ENCODE measurements around the gene AHRR.

The AHRR gene

DNA sequence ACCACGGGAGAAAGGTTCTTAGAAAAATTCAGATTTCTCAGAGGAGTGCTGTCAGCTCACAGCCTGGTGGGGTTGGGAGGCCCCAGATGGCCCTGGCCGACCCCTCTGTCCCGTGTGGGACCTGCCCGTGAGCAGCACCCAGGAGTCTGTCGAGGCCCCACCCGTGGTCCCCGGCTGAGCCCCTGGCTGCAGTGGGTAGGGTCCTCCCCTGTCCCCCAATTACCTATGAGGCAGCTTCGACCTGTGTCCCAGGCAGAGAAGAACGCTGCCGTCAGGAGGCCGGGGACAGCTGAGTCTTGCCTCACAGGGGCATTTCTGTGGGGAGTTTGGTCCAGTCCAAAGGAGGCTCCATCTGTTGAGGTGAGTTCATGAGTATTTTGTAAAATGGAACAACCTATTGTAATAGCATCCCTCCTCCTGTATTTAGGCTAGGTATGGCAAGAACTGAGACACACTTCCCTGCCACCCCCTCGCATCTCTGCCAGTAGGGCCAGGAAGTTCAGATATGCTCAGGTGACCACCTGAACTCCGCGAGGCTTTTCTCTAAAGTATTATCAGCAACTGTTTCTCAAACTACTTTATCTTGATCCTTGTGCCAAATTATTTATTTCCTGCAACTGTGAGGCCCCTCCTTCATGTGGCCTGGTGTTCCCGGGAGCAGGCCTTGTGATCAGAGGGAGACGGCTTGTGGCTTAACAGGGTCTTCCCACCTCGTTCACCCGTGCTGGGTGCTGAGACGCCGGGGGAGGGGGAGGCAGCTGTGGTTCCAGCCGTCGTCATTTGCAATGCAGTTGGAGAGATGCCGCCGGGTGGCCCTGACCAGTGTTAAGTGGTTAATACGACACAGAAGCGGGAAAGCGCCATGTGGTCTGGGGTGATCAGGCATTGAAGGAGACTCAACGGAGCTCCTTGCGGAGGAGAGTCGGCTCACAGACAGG lies 1.7 kb downstream of the AHRR start:
- TF ChIP-seq, protein P1, sequence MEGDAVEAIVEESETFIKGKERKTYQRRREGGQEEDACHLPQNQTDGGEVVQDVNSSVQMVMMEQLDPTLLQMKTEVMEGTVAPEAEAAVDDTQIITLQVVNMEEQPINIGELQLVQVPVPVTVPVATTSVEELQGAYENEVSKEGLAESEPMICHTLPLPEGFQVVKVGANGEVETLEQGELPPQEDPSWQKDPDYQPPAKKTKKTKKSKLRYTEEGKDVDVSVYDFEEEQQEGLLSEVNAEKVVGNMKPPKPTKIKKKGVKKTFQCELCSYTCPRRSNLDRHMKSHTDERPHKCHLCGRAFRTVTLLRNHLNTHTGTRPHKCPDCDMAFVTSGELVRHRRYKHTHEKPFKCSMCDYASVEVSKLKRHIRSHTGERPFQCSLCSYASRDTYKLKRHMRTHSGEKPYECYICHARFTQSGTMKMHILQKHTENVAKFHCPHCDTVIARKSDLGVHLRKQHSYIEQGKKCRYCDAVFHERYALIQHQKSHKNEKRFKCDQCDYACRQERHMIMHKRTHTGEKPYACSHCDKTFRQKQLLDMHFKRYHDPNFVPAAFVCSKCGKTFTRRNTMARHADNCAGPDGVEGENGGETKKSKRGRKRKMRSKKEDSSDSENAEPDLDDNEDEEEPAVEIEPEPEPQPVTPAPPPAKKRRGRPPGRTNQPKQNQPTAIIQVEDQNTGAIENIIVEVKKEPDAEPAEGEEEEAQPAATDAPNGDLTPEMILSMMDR (IDR thresholded peaks at IDR 0.05; ENCODE audit: insufficient read depth, missing control alignments) = no peak
- no peak for DNase-seq (ENCODE audit: insufficient read length, low spot score)
- no peak for FAIRE-seq

DNA sequence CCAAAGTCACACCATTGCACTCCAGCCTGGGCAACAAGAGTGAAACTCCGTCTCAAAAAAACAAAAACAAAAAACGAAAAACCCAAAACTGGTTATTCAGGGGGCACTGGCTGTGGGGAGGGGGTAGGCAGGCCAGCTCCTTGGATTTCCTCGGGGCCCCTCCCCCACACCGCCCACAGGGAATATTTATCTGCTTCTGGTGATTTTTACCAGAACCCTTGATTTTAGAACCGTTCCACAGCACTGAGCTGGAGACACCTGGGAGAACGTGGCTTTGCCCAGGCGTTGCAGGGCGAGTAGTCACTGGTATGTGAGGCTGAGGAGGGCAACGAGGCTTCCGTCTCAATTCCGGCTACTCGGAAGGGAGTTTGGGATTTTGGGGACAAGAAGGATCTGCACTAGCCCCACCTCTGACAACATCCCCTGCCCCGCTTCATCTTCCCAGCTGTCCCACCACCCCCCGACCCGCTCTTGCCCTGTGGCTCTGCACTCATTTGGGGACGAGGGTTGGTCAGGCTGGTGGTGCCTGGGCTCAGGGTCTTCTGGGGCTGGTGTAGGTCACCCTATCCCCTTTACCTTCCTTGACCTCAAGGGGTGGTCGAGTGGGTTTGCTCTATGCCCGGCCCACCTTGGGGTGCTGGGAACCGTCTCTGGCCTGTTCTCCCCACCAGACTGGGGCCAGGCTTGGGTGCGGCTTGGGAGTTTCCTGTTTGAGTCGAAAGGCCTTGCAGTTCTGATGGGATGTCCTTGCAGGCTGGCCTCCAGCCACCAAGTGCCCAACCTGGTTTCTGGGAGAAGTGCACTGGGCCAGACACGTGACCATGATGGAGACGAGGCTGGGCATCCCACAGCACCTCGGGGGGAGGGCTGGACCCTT lies 3.5 kb downstream of the AHRR start:
- TF ChIP-seq, protein P1 (IDR thresholded peaks at IDR 0.05; ENCODE audit: insufficient read depth, missing control alignments) = no peak
- DNase-seq (ENCODE audit: insufficient read length, low spot score) = no peak
- no peak for FAIRE-seq

DNA sequence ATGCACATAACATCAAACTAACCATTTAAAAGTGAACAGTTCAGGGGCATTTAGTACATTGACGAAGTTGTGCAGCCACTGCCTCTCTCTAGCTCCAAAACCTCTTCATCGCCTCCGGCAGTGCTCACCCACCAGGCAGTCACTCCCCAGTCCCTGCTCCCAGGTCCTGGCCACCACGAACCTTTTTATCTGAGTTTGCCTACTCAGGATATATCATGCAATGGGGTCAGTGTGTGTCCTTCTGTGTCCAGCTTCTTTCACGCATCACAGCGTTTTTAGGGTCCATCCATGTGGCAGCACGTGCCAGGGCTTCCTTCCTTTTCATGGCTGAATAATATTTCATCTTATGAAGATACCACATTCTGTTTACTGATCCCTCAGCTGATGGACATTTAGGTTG lies 4.6 kb downstream of the AHRR start:
- DNase-seq (ENCODE audit: insufficient read length, low spot score) (no peak), FAIRE-seq (no peak)
- TF ChIP-seq, protein P1 (IDR thresholded peaks at IDR 0.05; ENCODE audit: insufficient read depth, missing control alignments) = no peak

DNA sequence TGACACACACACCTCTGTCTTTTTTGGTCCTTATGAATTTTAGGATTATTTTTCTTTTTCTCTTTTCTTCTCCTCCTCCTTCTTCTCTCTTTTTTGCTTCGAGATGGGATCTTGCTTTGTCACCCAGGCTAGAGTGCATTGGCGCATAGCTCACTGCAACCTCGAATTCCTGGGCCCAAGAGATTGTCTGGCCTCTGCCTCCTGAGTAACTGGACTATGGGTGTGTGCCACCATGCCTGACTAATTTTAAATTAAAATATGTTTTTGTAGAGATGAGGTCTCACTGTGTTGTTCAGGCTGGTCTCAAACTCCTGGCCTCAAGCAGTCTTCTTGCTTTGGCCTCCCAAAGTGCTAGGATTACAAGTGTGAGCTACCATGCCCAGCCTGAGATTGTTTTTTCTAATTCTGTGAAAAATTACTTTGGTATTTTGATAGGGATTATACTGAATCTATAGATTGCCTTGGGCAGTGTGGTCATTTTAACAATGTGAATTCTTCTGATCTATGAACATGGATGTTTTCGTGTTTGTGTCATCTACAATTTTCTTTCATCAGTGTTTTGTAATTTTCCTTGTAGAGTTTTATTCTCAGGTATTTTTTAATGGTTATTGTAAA lies 7.7 kb downstream of the AHRR start:
- no peak for DNase-seq (ENCODE audit: insufficient read length, low spot score)
- TF ChIP-seq, protein P1 (IDR thresholded peaks at IDR 0.05; ENCODE audit: insufficient read depth, missing control alignments) = no peak
- FAIRE-seq = no peak

DNA sequence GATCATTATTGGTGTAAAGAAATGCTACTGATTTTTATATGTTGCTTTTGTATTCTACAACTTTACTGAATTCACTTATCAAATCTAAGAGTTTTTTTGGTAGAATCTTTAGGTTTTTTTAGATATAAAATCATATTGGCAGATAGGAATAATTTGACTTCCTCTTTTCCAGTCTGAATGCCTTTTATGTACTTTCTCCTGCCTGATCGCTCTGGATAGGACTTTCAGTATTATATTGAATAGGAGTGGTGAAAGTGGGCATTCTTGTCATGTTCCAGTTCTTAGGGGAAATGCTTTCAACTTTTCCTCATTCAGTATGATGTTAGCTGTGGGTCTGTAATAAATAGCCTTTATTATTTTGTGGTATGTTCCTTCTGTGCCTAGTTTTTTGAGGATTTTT lies 8.3 kb downstream of the AHRR start:
- DNase-seq (ENCODE audit: insufficient read length, low spot score) (no peak), FAIRE-seq (no peak)
- TF ChIP-seq, protein P1 (IDR thresholded peaks at IDR 0.05; ENCODE audit: insufficient read depth, missing control alignments) = no peak

DNA sequence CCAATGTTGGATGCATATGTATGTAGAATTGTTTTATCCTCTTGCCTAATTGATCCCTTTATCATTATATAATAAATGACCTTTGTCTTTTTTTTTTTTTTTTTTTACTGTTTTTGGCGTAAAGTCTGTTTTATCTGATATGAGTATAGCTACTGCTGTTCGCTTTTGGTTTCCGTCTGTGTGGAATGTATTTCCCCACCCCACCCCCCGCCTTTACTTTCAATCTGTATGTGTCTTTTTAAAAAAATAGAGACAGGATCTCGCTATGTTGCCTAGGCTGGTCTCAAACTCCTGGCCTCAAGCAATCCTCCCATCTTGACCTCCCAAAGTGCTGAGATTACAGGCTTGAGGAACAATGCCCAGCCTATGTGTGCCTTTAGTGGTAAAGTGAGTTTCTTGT lies 11.3 kb downstream of the AHRR start:
- FAIRE-seq (no peak), DNase-seq (ENCODE audit: insufficient read length, low spot score) (no peak)
- TF ChIP-seq, protein P1 (IDR thresholded peaks at IDR 0.05; ENCODE audit: insufficient read depth, missing control alignments) = no peak
